Activated naive CD8-positive, alpha-beta T cell treated with anti-CD3 and anti-CD28 coated beads for 36 hours (primary cell): ENCODE data around the gene GRB10. TPM values are rescaled to one million over a fixed set of nuclear protein-coding genes. Genes with fewer than 3 reads are reported as not detected.

ENCODE experiments used
- DNase-seq: peaks from one replicate; pipeline ENCODE4 v3.0.0; 2021
- H3K27ac Mint-ChIP-seq: one replicate; pipeline ENCODE4 v1.8.0; 2022; ENCODE audit warnings: mild to moderate bottlenecking, moderate library complexity, mixed read lengths
- H3K27me3 Mint-ChIP-seq: one replicate; pipeline ENCODE4 v1.8.0; 2022; ENCODE audit warnings: mild to moderate bottlenecking, mixed read lengths
- H3K36me3 Mint-ChIP-seq: one replicate; pipeline ENCODE4 v1.8.0; 2021; ENCODE audit warnings: mild to moderate bottlenecking, mixed read lengths
- H3K4me1 Mint-ChIP-seq: one replicate; pipeline ENCODE4 v1.8.0; 2021; ENCODE audit warnings: mixed read lengths
- H3K4me3 Mint-ChIP-seq: one replicate; pipeline ENCODE4 v1.8.0; 2022; ENCODE audit warnings: mild to moderate bottlenecking, moderate library complexity, mixed read lengths
- H3K9me3 Mint-ChIP-seq: one replicate; pipeline ENCODE4 v1.8.0; 2022; ENCODE audit warnings: mixed read lengths
- total RNA-seq, 2 experiments: library from RNA; stranded (reverse); gene quantifications; one replicate each; pipeline ENCODE4 v1.2.3, GENCODE V29; 2021

The GRB10 gene
- total RNA-seq, 2 experiments from 2014 or later: 2.4 to 2.5 TPM

GRCh38 chr7:50599385-50599784 lies 183.3 kb downstream of the GRB10 start:
- Mint-ChIP-seq H3K4me1 (peaks cover 4% of the 10 kb centered on the region), H3K27me3 (peaks cover 8% of the 10 kb centered on the region), H3K4me3 (no peak overlapping the region), H3K36me3 (no peaks in the 10 kb centered on the region), H3K9me3 (no peaks in the 10 kb centered on the region), H3K27ac (no peak overlapping the region)
- no peak for DNase-seq

- Mint-ChIP-seq H3K4me3 (no peak overlapping the region), H3K27me3 (peaks cover 8% of the 10 kb centered on the region), H3K36me3 (no peaks in the 10 kb centered on the region), H3K4me1 (peaks cover 4% of the 10 kb centered on the region), H3K9me3 (no peaks in the 10 kb centered on the region), H3K27ac (no peak overlapping the region)
- DNase-seq: no peak
Observed at GRCh38 chr7:50598460-50599343, 184.0 kb downstream of the GRB10 start.

GRCh38 chr7:50596484-50596883 lies 186.2 kb downstream of the GRB10 start:
- Mint-ChIP-seq H3K4me1 (peaks cover 4% of the 10 kb centered on the region), H3K36me3 (no peaks in the 10 kb centered on the region), H3K4me3 (no peak overlapping the region), H3K9me3 (no peaks in the 10 kb centered on the region), H3K27ac (no peak overlapping the region), H3K27me3 (peaks cover 13% of the 10 kb centered on the region)
- DNase-seq: no peak

- H3K36me3 Mint-ChIP-seq: no peaks in the 10 kb centered on the region
- no peak for DNase-seq
- no peaks in the 10 kb centered on the region for H3K9me3 Mint-ChIP-seq
- H3K27ac Mint-ChIP-seq: no peak overlapping the region
- no peak overlapping the region for H3K4me3 Mint-ChIP-seq
- peaks cover 13% of the 10 kb centered on the region for H3K27me3 Mint-ChIP-seq
- peaks cover 4% of the 10 kb centered on the region for H3K4me1 Mint-ChIP-seq
Observed at GRCh38 chr7:50595491-50596102, 187.1 kb downstream of the GRB10 start.

- no peak for DNase-seq
- Mint-ChIP-seq H3K27ac (peak overlapping the region; percentile 63), H3K4me1 (peaks cover 4% of the 10 kb centered on the region), H3K4me3 (no peak overlapping the region), H3K27me3 (peaks cover 20% of the 10 kb centered on the region), H3K36me3 (no peaks in the 10 kb centered on the region), H3K9me3 (no peaks in the 10 kb centered on the region)
Observed at GRCh38 chr7:50594734-50595485, 187.8 kb downstream of the GRB10 start.

GRCh38 chr7:50594136-50594535 lies 188.6 kb downstream of the GRB10 start:
- H3K4me3 Mint-ChIP-seq: no peak overlapping the region
- no peak for DNase-seq
- no peak overlapping the region for H3K27ac Mint-ChIP-seq
- H3K36me3 Mint-ChIP-seq: no peaks in the 10 kb centered on the region
- H3K27me3 Mint-ChIP-seq: peaks cover 21% of the 10 kb centered on the region
- peaks cover 4% of the 10 kb centered on the region for H3K4me1 Mint-ChIP-seq
- H3K9me3 Mint-ChIP-seq: no peaks in the 10 kb centered on the region

GRCh38 chr7:50592940-50593339 lies 189.8 kb downstream of the GRB10 start:
- no peak overlapping the region for H3K4me3 Mint-ChIP-seq
- no peak for DNase-seq
- H3K27ac Mint-ChIP-seq: no peak overlapping the region
- peaks cover 4% of the 10 kb centered on the region for H3K4me1 Mint-ChIP-seq
- no peaks in the 10 kb centered on the region for H3K36me3 Mint-ChIP-seq
- H3K27me3 Mint-ChIP-seq: peaks cover 22% of the 10 kb centered on the region
- no peaks in the 10 kb centered on the region for H3K9me3 Mint-ChIP-seq

GRCh38 chr7:50591480-50592438 lies 190.9 kb downstream of the GRB10 start:
- H3K4me1 Mint-ChIP-seq: peaks cover 4% of the 10 kb centered on the region
- peaks cover 27% of the 10 kb centered on the region for H3K27me3 Mint-ChIP-seq
- no peaks in the 10 kb centered on the region for H3K9me3 Mint-ChIP-seq
- no peak for DNase-seq
- H3K4me3 Mint-ChIP-seq: no peak overlapping the region
- no peak overlapping the region for H3K27ac Mint-ChIP-seq
- no peaks in the 10 kb centered on the region for H3K36me3 Mint-ChIP-seq

GRCh38 chr7:50591098-50591479 lies 191.6 kb downstream of the GRB10 start:
- H3K4me1 Mint-ChIP-seq: peaks cover 4% of the 10 kb centered on the region
- no peak for DNase-seq
- H3K36me3 Mint-ChIP-seq: no peaks in the 10 kb centered on the region
- H3K27me3 Mint-ChIP-seq: peaks cover 27% of the 10 kb centered on the region
- no peak overlapping the region for H3K27ac Mint-ChIP-seq
- H3K9me3 Mint-ChIP-seq: no peaks in the 10 kb centered on the region
- H3K4me3 Mint-ChIP-seq: no peak overlapping the region

GRCh38 chr7:50590535-50590934 lies 192.2 kb downstream of the GRB10 start:
- H3K4me3 Mint-ChIP-seq: no peak overlapping the region
- H3K4me1 Mint-ChIP-seq: peaks cover 4% of the 10 kb centered on the region
- H3K9me3 Mint-ChIP-seq: no peaks in the 10 kb centered on the region
- no peak overlapping the region for H3K27ac Mint-ChIP-seq
- peaks cover 27% of the 10 kb centered on the region for H3K27me3 Mint-ChIP-seq
- no peak for DNase-seq
- no peaks in the 10 kb centered on the region for H3K36me3 Mint-ChIP-seq

GRCh38 chr7:50589364-50589763 lies 193.3 kb downstream of the GRB10 start:
- Mint-ChIP-seq H3K27ac (no peak overlapping the region), H3K9me3 (no peaks in the 10 kb centered on the region), H3K27me3 (peaks cover 23% of the 10 kb centered on the region), H3K36me3 (no peaks in the 10 kb centered on the region), H3K4me1 (no peaks in the 10 kb centered on the region), H3K4me3 (no peak overlapping the region)
- no peak for DNase-seq

- no peak for DNase-seq
- Mint-ChIP-seq H3K27me3 (peaks cover 23% of the 10 kb centered on the region), H3K4me1 (no peaks in the 10 kb centered on the region), H3K4me3 (no peak overlapping the region), H3K36me3 (no peaks in the 10 kb centered on the region), H3K27ac (no peak overlapping the region), H3K9me3 (peaks cover 3% of the 10 kb centered on the region)
Observed at GRCh38 chr7:50588937-50589336, 193.8 kb downstream of the GRB10 start.

- no peak overlapping the region for H3K4me3 Mint-ChIP-seq
- no peaks in the 10 kb centered on the region for H3K4me1 Mint-ChIP-seq
- no peaks in the 10 kb centered on the region for H3K36me3 Mint-ChIP-seq
- H3K27ac Mint-ChIP-seq: no peak overlapping the region
- H3K9me3 Mint-ChIP-seq: peaks cover 12% of the 10 kb centered on the region
- H3K27me3 Mint-ChIP-seq: peaks cover 19% of the 10 kb centered on the region
- DNase-seq: no peak
Observed at GRCh38 chr7:50587737-50588136, 195.0 kb downstream of the GRB10 start.

- no peaks in the 10 kb centered on the region for H3K4me1 Mint-ChIP-seq
- no peak overlapping the region for H3K27ac Mint-ChIP-seq
- no peaks in the 10 kb centered on the region for H3K36me3 Mint-ChIP-seq
- no peak for DNase-seq
- peaks cover 12% of the 10 kb centered on the region for H3K9me3 Mint-ChIP-seq
- peaks cover 7% of the 10 kb centered on the region for H3K27me3 Mint-ChIP-seq
- no peak overlapping the region for H3K4me3 Mint-ChIP-seq
Observed at GRCh38 chr7:50584793-50585408, 197.8 kb downstream of the GRB10 start.
